Esophagus muscularis mucosa (tissue), 4 donors: Measurements from ENCODE around the gene TAP1. TPM values are rescaled to one million over a fixed set of nuclear protein-coding genes. Genes with fewer than 3 reads are reported as not detected.

Source experiments
- DNase-seq: peaks from one replicate; pipeline ENCODE4 v3.0.0-alpha.2; 2017; ENCODE audit errors: extremely low spot score
- H3K27ac ChIP-seq, 4 donors: fragments of 200-600 bp; sonication (generic); replicated peaks in 1 of 4; 1 replicate in 3 of 4; 2 replicates in 1 of 4; pipeline ENCODE4 v1.5.1; 2016 to 2019; ENCODE audit warnings: mild to moderate bottlenecking in 1 of 4
- H3K27me3 ChIP-seq, 4 donors: fragments of 200-600 bp; sonication (generic); one replicate each; pipeline versions ENCODE4 v1.5.1 to v1.6.0; 2016 to 2019
- H3K36me3 ChIP-seq, 4 donors: fragments of 200-600 bp; sonication (generic); one replicate each; pipeline ENCODE4 v1.5.1; 2016 to 2019
- H3K4me1 ChIP-seq, 4 donors: fragments of 200-600 bp; sonication (generic); one replicate each; pipeline ENCODE4 v1.5.1; 2016 to 2019
- H3K4me3 ChIP-seq, 4 donors: fragments of 200-600 bp; sonication (generic); 1 replicate in 2 of 4; 2 replicates in 2 of 4; pipeline ENCODE4 v1.5.1; 2016 to 2019; ENCODE audit warnings: mild to moderate bottlenecking in 4 of 4, moderate library complexity in 1 of 4
- H3K9me3 ChIP-seq, 4 donors: fragments of 200-600 bp; sonication (generic); 1 replicate in 3 of 4; 2 replicates in 1 of 4; pipeline ENCODE4 v1.5.1; 2016 to 2019
- CTCF ChIP-seq, 3 experiments: fragments of 200-600 bp in 2 of 3; fragments of 450-650 bp in 1 of 3; sonication (generic) in 2 of 3; IDR thresholded peaks; one replicate each; pipeline ENCODE4 v1.5.1; 2017 to 2019; ENCODE audit warnings: antibody characterized with exemption in 3 of 3, mild to moderate bottlenecking in 2 of 3, moderate library complexity in 1 of 3
- EP300 ChIP-seq: sonication (generic); formaldehyde crosslinking; IDR thresholded peaks from one replicate; pipeline ENCODE4 v1.6.1; 2017; ENCODE audit warnings: antibody characterized with exemption
- POLR2A ChIP-seq: fragments of 450-650 bp; IDR thresholded peaks from one replicate; pipeline ENCODE4 v1.6.1; 2017; ENCODE audit warnings: antibody characterized with exemption, moderate library complexity, mild to moderate bottlenecking, low read depth
- POLR2AphosphoS5 ChIP-seq, 2 donors: sonication (generic); formaldehyde crosslinking; IDR thresholded peaks; one replicate each; pipeline ENCODE4 v1.6.1; 2017; ENCODE audit warnings: antibody characterized with exemption in 2 of 2
- WGBS: methylation state at CpG from one replicate; pipeline ENCODE4 v1.1.5; 2018; 5-methylcytosine and 5-hydroxymethylcytosine counted together
- intact Hi-C: fragments of 100-400 bp; cut with DNase I; formaldehyde crosslinking; loops from one replicate; pipeline ENCODE4 v1.15.1; 2023
- total RNA-seq, 4 donors: library from RNA; depleted of rRNA; stranded (reverse); fragments of >200 nt; gene quantifications; one replicate each; pipeline versions ENCODE4 v1.1.0 to v1.2.1, GENCODE V29; 2016

TAP1 gene
- total RNA-seq, 4 donors from 2014 or later: 28.7 to 45.7 (median 34.8) TPM

DNA sequence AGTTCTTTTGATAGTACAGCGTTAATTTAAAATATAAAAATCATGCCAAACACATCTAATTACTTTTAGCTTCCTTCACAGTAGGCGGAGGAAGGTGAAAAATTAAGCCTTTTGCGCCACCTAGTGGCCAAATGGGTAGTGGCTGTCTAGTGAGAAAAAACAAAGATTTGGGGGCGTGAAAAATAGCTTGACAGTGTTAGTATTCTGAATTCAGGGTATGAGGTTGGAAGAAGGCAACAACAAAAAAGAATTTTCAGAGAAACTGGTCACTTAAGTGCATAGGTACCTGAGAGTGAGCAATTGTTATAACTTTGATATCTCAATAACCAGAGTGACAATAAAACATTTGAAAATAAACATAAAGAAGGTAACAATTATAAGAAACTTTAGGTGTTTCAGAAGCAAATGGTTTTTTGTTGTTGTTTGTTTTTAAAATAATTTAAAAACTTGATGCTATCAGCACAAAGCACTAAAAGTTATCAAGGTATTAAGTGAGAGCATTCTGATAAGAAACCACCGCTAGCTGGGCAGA is 14.8 kb upstream of the TAP1 start:
- Histone ChIP-seq H3K27me3 (peaks cover 0 to 7% (median 2%) of the 10 kb centered on the region in 4 donors), H3K9me3 (no peaks in the 10 kb centered on the region), H3K4me3 (no peak overlapping the region), H3K36me3 (no peaks in the 10 kb centered on the region), H3K4me1 (peaks cover 0 to 7% (median 2%) of the 10 kb centered on the region in 4 donors), H3K27ac (no peak overlapping the region)
- intact Hi-C loops: loop anchor here (5.0 kb wide), 1 partner anchor 456 kb away; no protein-coding TSS in a partner anchor
- 17% methylated on average over 5 of the region's 5 CpGs for WGBS
- DNase-seq: peak; percentile 93
- TF ChIP-seq POLR2AphosphoS5 (IDR thresholded peaks at IDR 0.05): no peak
- TF ChIP-seq CTCF (IDR thresholded peaks at IDR 0.05): peak; percentile 94 to 96 (median 95)

DNA sequence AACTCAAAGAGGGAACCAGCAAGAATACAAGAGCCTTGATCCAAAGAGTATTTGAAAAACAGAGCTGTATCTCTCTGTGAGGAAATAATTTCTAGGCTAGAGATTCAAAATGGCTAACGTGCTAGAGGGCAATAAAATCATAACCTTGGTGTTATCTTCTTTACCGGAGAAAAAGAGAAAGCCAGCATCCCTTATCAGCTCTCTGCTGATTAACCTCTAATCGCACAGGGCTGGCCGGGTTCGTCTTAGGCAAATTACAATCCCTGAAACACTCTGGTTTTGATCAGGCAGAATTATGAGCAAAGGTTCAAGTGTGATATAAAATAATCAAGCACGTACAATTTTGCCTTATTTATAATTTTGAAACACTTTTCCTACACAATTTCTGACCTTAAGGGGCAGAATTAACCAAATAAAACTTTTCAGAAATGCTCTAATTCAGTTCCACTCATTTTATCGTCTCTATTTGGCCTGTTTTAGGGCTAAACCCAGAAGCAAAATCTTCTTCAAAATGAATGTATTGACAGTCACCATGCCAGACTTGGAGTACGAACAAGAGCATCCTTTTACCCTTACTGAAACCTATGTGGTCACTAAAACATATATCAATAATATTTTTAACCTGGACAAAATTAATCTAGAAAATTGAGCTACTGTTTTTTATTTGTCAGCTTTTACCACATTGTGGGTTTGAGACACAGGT is 14.2 kb upstream of the TAP1 start:
- peak; percentile 7 for DNase-seq
- Histone ChIP-seq H3K36me3 (no peaks in the 10 kb centered on the region), H3K27me3 (peaks cover 0 to 7% (median 2%) of the 10 kb centered on the region in 4 donors), H3K4me1 (peaks cover 0 to 7% (median 2%) of the 10 kb centered on the region in 4 donors), H3K4me3 (no peak overlapping the region), H3K9me3 (no peaks in the 10 kb centered on the region), H3K27ac (no peak overlapping the region)
- no peak for TF ChIP-seq POLR2A
- intact Hi-C loops: loop anchor here (1.0 to 5.0 kb wide), 2 partner anchors 29 to 455 kb away; partner anchors contain the start of gene TAP2
- WGBS: 62% methylated on average over 8 of the region's 8 CpGs

DNA sequence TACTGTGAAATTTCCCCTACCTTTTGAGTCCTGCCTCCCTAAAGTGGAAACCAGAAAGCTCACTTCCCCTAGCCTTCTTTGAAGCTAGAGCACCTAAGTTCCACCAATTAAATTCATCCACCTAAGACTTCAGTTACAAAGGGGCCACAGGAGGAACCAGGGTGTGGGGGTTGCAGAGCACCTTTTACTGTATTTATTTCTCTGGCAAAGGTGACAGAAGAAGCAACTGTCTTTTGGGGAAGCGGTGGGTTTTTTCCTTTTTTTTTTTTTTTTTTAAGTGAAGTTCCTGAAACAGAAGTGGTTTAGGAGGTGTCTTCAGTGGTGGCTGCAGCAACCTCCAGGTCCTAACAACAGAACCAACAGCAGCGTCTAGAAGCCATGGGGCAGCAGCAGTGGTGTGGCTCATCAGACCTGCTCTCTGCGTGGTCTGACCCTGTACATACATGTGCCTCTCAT is 13.5 kb upstream of the TAP1 start:
- no peak for TF ChIP-seq CTCF (IDR thresholded peaks at IDR 0.05)
- no peak for TF ChIP-seq EP300
- no peak for TF ChIP-seq POLR2A
- TF ChIP-seq POLR2AphosphoS5 (IDR thresholded peaks at IDR 0.05): no peak

DNA sequence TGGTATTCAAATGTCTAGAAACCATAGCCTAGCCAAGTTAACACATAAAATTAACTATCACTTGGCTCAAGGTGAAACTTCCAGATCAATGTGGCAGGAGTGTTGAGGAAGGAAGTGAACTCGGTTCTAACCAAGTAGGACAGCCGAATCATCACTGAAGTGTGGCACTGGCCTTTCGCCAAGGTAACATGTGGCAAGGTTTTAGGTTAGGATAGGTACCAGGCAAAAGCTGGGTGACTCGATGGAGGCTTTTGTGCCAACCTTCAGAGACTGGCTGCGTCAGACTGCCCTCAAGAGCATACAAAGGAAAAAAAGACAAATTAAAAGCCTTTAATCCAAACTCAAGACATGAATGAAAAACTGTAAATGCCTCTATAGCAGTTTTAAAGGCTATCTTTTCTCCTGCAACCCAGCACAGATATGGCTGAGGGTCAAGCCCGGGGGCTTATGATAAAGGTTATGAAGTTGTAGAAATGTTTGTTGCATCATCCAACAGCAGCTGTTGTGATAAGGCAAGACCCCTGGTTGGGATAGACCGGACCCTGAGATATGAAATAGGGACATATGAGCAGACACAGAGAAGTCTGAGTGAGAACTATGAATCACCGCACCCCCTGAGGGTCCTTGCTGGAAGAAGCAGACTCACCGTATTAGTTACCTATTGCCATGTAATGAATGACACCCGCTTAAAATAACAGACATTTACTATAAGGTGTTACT is 12.4 kb upstream of the TAP1 start:
- H3K4me3 ChIP-seq: no peak overlapping the region
- no peak for TF ChIP-seq POLR2A
- no peak for TF ChIP-seq POLR2AphosphoS5 (IDR thresholded peaks at IDR 0.05)
- no peak for TF ChIP-seq CTCF (IDR thresholded peaks at IDR 0.05)
- TF ChIP-seq EP300: no peak
- H3K36me3 ChIP-seq: no peaks in the 10 kb centered on the region
- peak; percentile 37 for DNase-seq
- intact Hi-C loops: loop anchor here (5.0 kb wide), 1 partner anchor 454 kb away; no protein-coding TSS in a partner anchor
- H3K4me1 ChIP-seq: peaks cover 0 to 7% (median 3%) of the 10 kb centered on the region in 4 donors
- peaks cover 0 to 7% (median 2%) of the 10 kb centered on the region in 4 donors for H3K27me3 ChIP-seq
- no peaks in the 10 kb centered on the region for H3K9me3 ChIP-seq
- WGBS: 78% methylated on average over 10 of the region's 10 CpGs
- no peak overlapping the region for H3K27ac ChIP-seq

More for the DNA sequence above, 13.5 kb upstream of the TAP1 start:
- peak; percentile 31 for DNase-seq
- no peaks in the 10 kb centered on the region for H3K36me3 ChIP-seq
- WGBS: 62% methylated on average over 3 of the region's 3 CpGs
- H3K4me3 ChIP-seq: no peak overlapping the region
- H3K27me3 ChIP-seq: peaks cover 0 to 7% (median 2%) of the 10 kb centered on the region in 4 donors
- intact Hi-C loops: loop anchor here (1.0 to 5.0 kb wide), 2 partner anchors 29 to 455 kb away; partner anchors contain the start of gene TAP2
- no peak overlapping the region for H3K27ac ChIP-seq
- H3K9me3 ChIP-seq: no peaks in the 10 kb centered on the region
- H3K4me1 ChIP-seq: peaks cover 0 to 7% (median 2%) of the 10 kb centered on the region in 4 donors

DNA sequence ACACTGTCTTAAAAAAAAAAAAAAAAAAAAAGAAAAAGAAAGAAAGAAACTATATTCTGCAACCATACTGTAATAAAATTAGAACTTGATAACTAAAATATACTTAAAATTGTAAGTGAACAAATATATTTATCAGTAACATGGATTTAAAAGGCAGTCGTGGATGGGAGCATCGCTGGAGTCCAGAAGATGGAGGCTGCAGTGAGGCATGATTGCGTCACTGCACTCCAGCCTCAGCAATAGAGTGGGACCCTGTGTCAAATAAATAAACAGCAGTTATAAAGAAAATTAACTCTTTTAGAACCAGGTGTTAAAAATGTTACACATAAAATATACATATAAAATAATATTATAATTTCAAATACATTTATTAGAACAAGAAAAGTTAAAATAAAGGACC is 9.2 kb upstream of the TAP1 start:
- Histone ChIP-seq H3K4me1 (peaks cover 0 to 3% (median under 1%) of the 10 kb centered on the region in 4 donors), H3K4me3 (no peak overlapping the region), H3K27ac (no peak overlapping the region), H3K9me3 (no peaks in the 10 kb centered on the region), H3K27me3 (no peaks in the 10 kb centered on the region), H3K36me3 (peaks cover 0 to 26% (median 12%) of the 10 kb centered on the region in 4 donors)
- peak; percentile 14 for DNase-seq
- no peak for TF ChIP-seq POLR2A
- no peak for TF ChIP-seq EP300
- no peak for TF ChIP-seq CTCF (IDR thresholded peaks at IDR 0.05)
- TF ChIP-seq POLR2AphosphoS5 (IDR thresholded peaks at IDR 0.05): no peak
- intact Hi-C loops: no loop called here
- 67% methylated on average over 3 of the region's 3 CpGs for WGBS
